GM23338 (cell line): ENCODE data around the gene OR2A5.

ENCODE experiments used
- CREB1 ChIP-seq: fragments of 250-450 bp; sonication (Bioruptor Pico); IDR thresholded peaks from 2 replicates; pipeline ENCODE4 v1.5.0; 2020; ENCODE audit warnings: low read depth, mild to moderate bottlenecking, moderate library complexity
- EZH2 ChIP-seq: fragments of 200-600 bp; sonication (generic); IDR thresholded peaks from one replicate; pipeline ENCODE4 v1.8.0; 2017; ENCODE audit warnings: antibody characterized with exemption, mild to moderate bottlenecking, low read depth; ENCODE audit not compliant: unreplicated experiment
- EZH2phosphoT487 ChIP-seq: fragments of 200-600 bp; sonication (generic); IDR thresholded peaks from one replicate; pipeline ENCODE4 v1.8.1; 2018; ENCODE audit warnings: antibody characterized with exemption; ENCODE audit not compliant: unreplicated experiment
- POLR2AphosphoS5 ChIP-seq: IDR thresholded peaks from 2 replicates; pipeline ENCODE4 v1.6.1; 2016; ENCODE audit warnings: antibody characterized with exemption, low read depth
- STAT1 ChIP-seq: IDR thresholded peaks from one replicate; pipeline ENCODE4 v1.6.1; 2016; ENCODE audit warnings: antibody characterized with exemption; ENCODE audit not compliant: unreplicated experiment
- TF ChIP-seq, protein P1 (sequence below), 2 experiments: fragments of 200-600 bp in 1 of 2; sonication (generic) in 1 of 2; conservative IDR thresholded peaks; 2 replicates each; pipeline versions ENCODE4 v1.5.1 to v1.6.1; 2016 to 2017; ENCODE audit warnings: antibody characterized with exemption in 2 of 2, low read depth in 2 of 2, mild to moderate bottlenecking in 2 of 2, moderate library complexity in 1 of 2
- TF ChIP-seq, protein P2 (sequence below): IDR thresholded peaks from one replicate; pipeline ENCODE4 v1.6.1; 2018; ENCODE audit warnings: antibody characterized with exemption; ENCODE audit not compliant: unreplicated experiment

DNA sequence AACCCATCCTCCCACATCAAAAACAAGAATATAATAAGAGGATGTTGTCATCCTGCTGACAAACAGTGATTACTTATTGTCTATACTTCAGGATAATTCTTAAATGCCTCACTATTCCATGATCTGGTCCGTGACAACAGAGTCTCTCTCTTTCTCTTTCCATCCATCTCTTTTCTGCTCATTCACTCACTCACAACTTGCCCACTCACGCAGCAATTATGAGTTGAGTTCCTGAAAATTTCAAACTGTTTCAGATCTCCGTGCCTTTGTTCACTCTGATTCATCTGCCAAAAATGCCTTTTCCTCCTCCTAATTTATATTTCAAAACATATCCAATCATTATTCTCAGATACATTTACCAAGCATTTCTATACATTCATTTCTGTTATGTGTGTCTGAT is 47.2 kb upstream of the OR2A5 start:
- TF ChIP-seq, protein P1, sequence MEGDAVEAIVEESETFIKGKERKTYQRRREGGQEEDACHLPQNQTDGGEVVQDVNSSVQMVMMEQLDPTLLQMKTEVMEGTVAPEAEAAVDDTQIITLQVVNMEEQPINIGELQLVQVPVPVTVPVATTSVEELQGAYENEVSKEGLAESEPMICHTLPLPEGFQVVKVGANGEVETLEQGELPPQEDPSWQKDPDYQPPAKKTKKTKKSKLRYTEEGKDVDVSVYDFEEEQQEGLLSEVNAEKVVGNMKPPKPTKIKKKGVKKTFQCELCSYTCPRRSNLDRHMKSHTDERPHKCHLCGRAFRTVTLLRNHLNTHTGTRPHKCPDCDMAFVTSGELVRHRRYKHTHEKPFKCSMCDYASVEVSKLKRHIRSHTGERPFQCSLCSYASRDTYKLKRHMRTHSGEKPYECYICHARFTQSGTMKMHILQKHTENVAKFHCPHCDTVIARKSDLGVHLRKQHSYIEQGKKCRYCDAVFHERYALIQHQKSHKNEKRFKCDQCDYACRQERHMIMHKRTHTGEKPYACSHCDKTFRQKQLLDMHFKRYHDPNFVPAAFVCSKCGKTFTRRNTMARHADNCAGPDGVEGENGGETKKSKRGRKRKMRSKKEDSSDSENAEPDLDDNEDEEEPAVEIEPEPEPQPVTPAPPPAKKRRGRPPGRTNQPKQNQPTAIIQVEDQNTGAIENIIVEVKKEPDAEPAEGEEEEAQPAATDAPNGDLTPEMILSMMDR (conservative IDR thresholded peaks at IDR 0.05; ENCODE audit: low read depth in 2 of 2) = no peak
- TF ChIP-seq EZH2phosphoT487 (no peak), EZH2 (no peak), POLR2AphosphoS5 (no peak), CREB1 (CRISPR knock-in tag) (no peak), STAT1 (no peak)
- TF ChIP-seq, protein P2, sequence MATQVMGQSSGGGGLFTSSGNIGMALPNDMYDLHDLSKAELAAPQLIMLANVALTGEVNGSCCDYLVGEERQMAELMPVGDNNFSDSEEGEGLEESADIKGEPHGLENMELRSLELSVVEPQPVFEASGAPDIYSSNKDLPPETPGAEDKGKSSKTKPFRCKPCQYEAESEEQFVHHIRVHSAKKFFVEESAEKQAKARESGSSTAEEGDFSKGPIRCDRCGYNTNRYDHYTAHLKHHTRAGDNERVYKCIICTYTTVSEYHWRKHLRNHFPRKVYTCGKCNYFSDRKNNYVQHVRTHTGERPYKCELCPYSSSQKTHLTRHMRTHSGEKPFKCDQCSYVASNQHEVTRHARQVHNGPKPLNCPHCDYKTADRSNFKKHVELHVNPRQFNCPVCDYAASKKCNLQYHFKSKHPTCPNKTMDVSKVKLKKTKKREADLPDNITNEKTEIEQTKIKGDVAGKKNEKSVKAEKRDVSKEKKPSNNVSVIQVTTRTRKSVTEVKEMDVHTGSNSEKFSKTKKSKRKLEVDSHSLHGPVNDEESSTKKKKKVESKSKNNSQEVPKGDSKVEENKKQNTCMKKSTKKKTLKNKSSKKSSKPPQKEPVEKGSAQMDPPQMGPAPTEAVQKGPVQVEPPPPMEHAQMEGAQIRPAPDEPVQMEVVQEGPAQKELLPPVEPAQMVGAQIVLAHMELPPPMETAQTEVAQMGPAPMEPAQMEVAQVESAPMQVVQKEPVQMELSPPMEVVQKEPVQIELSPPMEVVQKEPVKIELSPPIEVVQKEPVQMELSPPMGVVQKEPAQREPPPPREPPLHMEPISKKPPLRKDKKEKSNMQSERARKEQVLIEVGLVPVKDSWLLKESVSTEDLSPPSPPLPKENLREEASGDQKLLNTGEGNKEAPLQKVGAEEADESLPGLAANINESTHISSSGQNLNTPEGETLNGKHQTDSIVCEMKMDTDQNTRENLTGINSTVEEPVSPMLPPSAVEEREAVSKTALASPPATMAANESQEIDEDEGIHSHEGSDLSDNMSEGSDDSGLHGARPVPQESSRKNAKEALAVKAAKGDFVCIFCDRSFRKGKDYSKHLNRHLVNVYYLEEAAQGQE = no peak
